ENCODE data around the gene TEX19. TPM values are rescaled to one million over a fixed set of nuclear protein-coding genes. Genes with fewer than 3 reads are reported as not detected.
"Not testable (repeated sequence)": the region's sequence is repeated elsewhere in the genome, so short reads cannot be mapped to it uniquely, and the experiment has no call there.

Gene TEX19
- total and polyA plus RNA-seq, 10 of the 15 experiments (the other 5 are each of a cell fraction or from before 2014, with no cell fraction given) = 0.03 to 0.32 (median 0.13) TPM; not detected in 3

GRCh38 chr17:82412081-82412480 lies 53.0 kb downstream of the TEX19 start:
- H3K4me2 ChIP-seq (ENCODE audit: control insufficient read depth, insufficient read depth); FAIRE-seq; H3K79me2 ChIP-seq (ENCODE audit: control insufficient read depth, insufficient read depth, low read length); DNase-seq (ENCODE audit: low read depth, low spot score); H2AFZ ChIP-seq (ENCODE audit: control insufficient read depth, low read depth, low read length); ATAC-seq; H3K9ac ChIP-seq (ENCODE audit: control insufficient read depth, insufficient read depth, low read length); H3K4me1 ChIP-seq (ENCODE audit: control insufficient read depth, insufficient read depth, low read length); RAD21 ChIA-PET (ENCODE audit: unreplicated experiment); H3K4me3 ChIP-seq; H3K27ac ChIP-seq (ENCODE audit: control insufficient read depth, insufficient read depth); SMC1A ChIA-PET (ENCODE audit: uncharacterized antibody, unreplicated experiment); in situ Hi-C loops (cut with MboI); H3K9me3 ChIP-seq (replicated peaks; ENCODE audit: control insufficient read depth, insufficient read depth, low read length); H3K27me3 ChIP-seq (replicated peaks in 1 of 2; ENCODE audit: control insufficient read depth in 2 of 2, insufficient read depth in 2 of 2, low read length in 1 of 2); BruUV-seq (replicated peaks); POLR2A ChIA-PET; H4K20me1 ChIP-seq (ENCODE audit: control insufficient read depth, insufficient read depth); H3K36me3 ChIP-seq (ENCODE audit: control insufficient read depth in 2 of 2, insufficient read depth in 2 of 2, low read length in 1 of 2): not testable (repeated sequence)
- intact Hi-C loops (cut with micrococcal nuclease; ENCODE audit: unreplicated experiment) = loop anchor here (5.0 kb wide), 1 partner anchor 180 kb away; no protein-coding TSS in a partner anchor
- WGBS (ENCODE audit: insufficient coverage, insufficient replicate concordance, low lambda C conversion rate, missing lambda C conversion rate) = 94% methylated on average over 14 of the region's 16 CpGs
- CTCF ChIA-PET = interaction anchor here (4.1 kb wide), 1 partner anchor 62 kb away, joined by 22 read pairs; no protein-coding TSS in a partner anchor

- in situ Hi-C loops (cut with MboI) (no loop called here), intact Hi-C loops (cut with micrococcal nuclease; ENCODE audit: unreplicated experiment) (loop anchor here (5.0 kb wide), 1 partner anchor 181 kb away; no protein-coding TSS in a partner anchor)
- ChIA-PET RAD21 (ENCODE audit: unreplicated experiment) (interaction anchor here (1.0 kb wide), 2 partner anchors 10 to 63 kb away, joined by 3 to 4 read pairs; no protein-coding TSS in a partner anchor), SMC1A (ENCODE audit: uncharacterized antibody, unreplicated experiment) (interaction anchor here (2.0 kb wide), 1 partner anchor 60 kb away, joined by 8 read pairs; no protein-coding TSS in a partner anchor), POLR2A (no interaction called here), CTCF (interaction anchor here (0.6 to 4.1 kb wide), 5 partner anchors 46 to 138 kb away, joined by 3 to 22 read pairs (median 3); no protein-coding TSS in a partner anchor)
- H3K9ac ChIP-seq (ENCODE audit: control insufficient read depth, insufficient read depth, low read length) = no peak overlapping the region
- no peak overlapping the region for H2AFZ ChIP-seq (ENCODE audit: control insufficient read depth, low read depth, low read length)
- FAIRE-seq (no peak), DNase-seq (ENCODE audit: low read depth, low spot score) (no peak), ATAC-seq (no peak)
- H3K4me1 ChIP-seq (ENCODE audit: control insufficient read depth, insufficient read depth, low read length) = 0 out of 2 replicates have a peak, but pooled peaks cover 3% of the 10 kb centered on the region
- 89% methylated on average over 26 of the region's 29 CpGs for WGBS (ENCODE audit: insufficient coverage, insufficient replicate concordance, low lambda C conversion rate, missing lambda C conversion rate)
- no peaks in the 10 kb centered on the region for H3K79me2 ChIP-seq (ENCODE audit: control insufficient read depth, insufficient read depth, low read length)
- H4K20me1 ChIP-seq (ENCODE audit: control insufficient read depth, insufficient read depth) = peaks cover 5% of the 10 kb centered on the region
- H3K27me3 ChIP-seq (replicated peaks in 1 of 2; ENCODE audit: control insufficient read depth in 2 of 2, insufficient read depth in 2 of 2, low read length in 1 of 2) = no peaks in the 10 kb centered on the region
- no peak overlapping the region for H3K27ac ChIP-seq (ENCODE audit: control insufficient read depth, insufficient read depth)
- no peak overlapping the region for H3K4me3 ChIP-seq
- no peaks in the 10 kb centered on the region; a peak in 1 of 4 replicates for H3K36me3 ChIP-seq (ENCODE audit: control insufficient read depth in 2 of 2, insufficient read depth in 2 of 2, low read length in 1 of 2)
- no TSS peak for BruUV-seq (replicated peaks)
- H3K4me2 ChIP-seq (ENCODE audit: control insufficient read depth, insufficient read depth) = no peak overlapping the region
- H3K9me3 ChIP-seq (replicated peaks; ENCODE audit: control insufficient read depth, insufficient read depth, low read length) = no peaks in the 10 kb centered on the region
- no peak for TF ChIP-seq BCL11A (IDR thresholded peaks at IDR 0.05; ENCODE audit: low read depth, low read length)
- TF ChIP-seq CBX3 (IDR thresholded peaks at IDR 0.05; ENCODE audit: borderline replicate concordance, low read depth) = no peak
- TF ChIP-seq ZNF687 (IDR thresholded peaks at IDR 0.05) = no peak
- TF ChIP-seq CHD4 (IDR thresholded peaks at IDR 0.05) = no peak
- TF ChIP-seq STAT3 (IDR thresholded peaks at IDR 0.05; ENCODE audit: low read depth, low read length) = no peak
- no peak for TF ChIP-seq CHD2 (IDR thresholded peaks at IDR 0.05; ENCODE audit: borderline replicate concordance, low read depth, low read length)
- TF ChIP-seq CREM (IDR thresholded peaks at IDR 0.05; ENCODE audit: low read depth) = no peak
- no peak for TF ChIP-seq CTCF (IDR thresholded peaks at IDR 0.05 in 2 of 3, conservative IDR thresholded peaks at IDR 0.05 in 1 of 3; ENCODE audit: control insufficient read depth in 2 of 3, extremely low read depth in 1 of 3, insufficient read depth in 1 of 3, low read depth in 3 of 3, low read length in 3 of 3)
Measured at GRCh38 chr17:82412535-82413520, 53.8 kb downstream of the TEX19 start.
